Measurements from ENCODE around the gene FILIP1L. TPM values are rescaled to one million over a fixed set of nuclear protein-coding genes. Genes with fewer than 3 reads are reported as not detected.
A peak's percentile ranks its signal among the peaks of the same experiment; 100 is the strongest.

Gene FILIP1L
- total RNA-seq, 2 experiments from 2014 or later: 1.5 to 1.7 TPM

GRCh38 chr3:100106531-100107141 is 7.7 kb downstream of the FILIP1L start:
- Mint-ChIP-seq H3K36me3 (ENCODE audit: low read depth) (peaks cover 72% of the 10 kb centered on the region), H3K4me1 (ENCODE audit: low read depth) (peaks cover 80% of the 10 kb centered on the region), H3K9me3 (ENCODE audit: insufficient read depth) (peaks cover 3% of the 10 kb centered on the region), H3K4me3 (no peak overlapping the region), H3K27me3 (ENCODE audit: low read depth) (no peaks in the 10 kb centered on the region), H3K27ac (peak overlapping the region; percentile 85)
- CTCF ChIA-PET: interaction anchor here (0.6 to 4.0 kb wide), 7 partner anchors 17 to 275 kb away, joined by 3 to 16 read pairs (median 3); partner anchors contain the start of gene TBC1D23
- DNase-seq (no peak), ATAC-seq (no peak)
- POLR2A ChIA-PET: interaction anchor here (0.9 kb wide), 1 partner anchor 11 kb away, joined by 3 read pairs; no protein-coding TSS in a partner anchor

- Mint-ChIP-seq H3K9me3 (ENCODE audit: insufficient read depth) (peaks cover 3% of the 10 kb centered on the region), H3K36me3 (ENCODE audit: low read depth) (peaks cover 74% of the 10 kb centered on the region)
- POLR2A ChIA-PET: no interaction called here
Observed at GRCh38 chr3:100106094-100106493, 8.2 kb downstream of the FILIP1L start.

GRCh38 chr3:100105501-100105900 is 8.8 kb downstream of the FILIP1L start:
- H3K4me3 Mint-ChIP-seq: peak overlapping the region; percentile 35
- peaks cover 74% of the 10 kb centered on the region for H3K4me1 Mint-ChIP-seq (ENCODE audit: low read depth)
- ChIA-PET POLR2A (no interaction called here), CTCF (interaction anchor here (0.6 to 4.0 kb wide), 8 partner anchors 8 to 274 kb away, joined by 3 to 16 read pairs (median 6); no protein-coding TSS in a partner anchor)
- H3K36me3 Mint-ChIP-seq (ENCODE audit: low read depth): peaks cover 71% of the 10 kb centered on the region
- peaks cover 3% of the 10 kb centered on the region for H3K9me3 Mint-ChIP-seq (ENCODE audit: insufficient read depth)
- DNase-seq (no peak), ATAC-seq (peak; percentile 42)
- H3K27ac Mint-ChIP-seq: peak overlapping the region; percentile 85
- H3K27me3 Mint-ChIP-seq (ENCODE audit: low read depth): no peaks in the 10 kb centered on the region

More at GRCh38 chr3:100106094-100106493, 8.2 kb downstream of the FILIP1L start:
- Mint-ChIP-seq H3K4me1 (ENCODE audit: low read depth) (peaks cover 79% of the 10 kb centered on the region), H3K27me3 (ENCODE audit: low read depth) (no peaks in the 10 kb centered on the region), H3K4me3 (no peak overlapping the region), H3K27ac (peak overlapping the region; percentile 85)
- DNase-seq: no peak
- no peak for ATAC-seq
- CTCF ChIA-PET: interaction anchor here (0.6 to 4.0 kb wide), 8 partner anchors 8 to 274 kb away, joined by 3 to 16 read pairs (median 3); partner anchors contain the start of gene TBC1D23

GRCh38 chr3:100104817-100105413 is 9.4 kb downstream of the FILIP1L start:
- no peak for ATAC-seq
- peaks cover 70% of the 10 kb centered on the region for H3K4me1 Mint-ChIP-seq (ENCODE audit: low read depth)
- peaks cover 3% of the 10 kb centered on the region for H3K9me3 Mint-ChIP-seq (ENCODE audit: insufficient read depth)
- ChIA-PET POLR2A (no interaction called here), CTCF (interaction anchor here (0.9 to 4.0 kb wide), 13 partner anchors 8 to 273 kb away, joined by 3 to 16 read pairs (median 5); partner anchors contain the start of gene TBC1D23)
- no peaks in the 10 kb centered on the region for H3K27me3 Mint-ChIP-seq (ENCODE audit: low read depth)
- peak overlapping the region; percentile 85 for H3K27ac Mint-ChIP-seq
- no peak for DNase-seq
- no peak overlapping the region for H3K4me3 Mint-ChIP-seq
- H3K36me3 Mint-ChIP-seq (ENCODE audit: low read depth): peaks cover 65% of the 10 kb centered on the region

- Mint-ChIP-seq H3K4me3 (no peak overlapping the region), H3K36me3 (ENCODE audit: low read depth) (peaks cover 62% of the 10 kb centered on the region), H3K27ac (peak overlapping the region; percentile 18), H3K4me1 (ENCODE audit: low read depth) (peaks cover 65% of the 10 kb centered on the region), H3K9me3 (ENCODE audit: insufficient read depth) (peaks cover 3% of the 10 kb centered on the region), H3K27me3 (ENCODE audit: low read depth) (no peaks in the 10 kb centered on the region)
- ChIA-PET POLR2A (no interaction called here), CTCF (interaction anchor here (0.9 to 4.0 kb wide), 12 partner anchors 8 to 273 kb away, joined by 3 to 16 read pairs (median 5); partner anchors contain the start of gene TBC1D23)
- ATAC-seq (no peak), DNase-seq (no peak)
Observed at GRCh38 chr3:100104442-100104798, 9.9 kb downstream of the FILIP1L start.

GRCh38 chr3:100103558-100104441 is 10.5 kb downstream of the FILIP1L start:
- Mint-ChIP-seq H3K27ac (peak overlapping the region; percentile 31), H3K36me3 (ENCODE audit: low read depth) (peaks cover 57% of the 10 kb centered on the region), H3K4me3 (no peak overlapping the region), H3K27me3 (ENCODE audit: low read depth) (no peaks in the 10 kb centered on the region), H3K9me3 (ENCODE audit: insufficient read depth) (peaks cover 3% of the 10 kb centered on the region), H3K4me1 (ENCODE audit: low read depth) (peaks cover 59% of the 10 kb centered on the region)
- ChIA-PET POLR2A (no interaction called here), CTCF (interaction anchor here (0.9 to 4.0 kb wide), 11 partner anchors 9 to 272 kb away, joined by 3 to 16 read pairs (median 6); partner anchors contain the start of gene TBC1D23)
- no peak for DNase-seq
- no peak for ATAC-seq

GRCh38 chr3:100102757-100103156 is 11.5 kb downstream of the FILIP1L start:
- Mint-ChIP-seq H3K9me3 (ENCODE audit: insufficient read depth) (peaks cover 3% of the 10 kb centered on the region), H3K4me3 (no peak overlapping the region), H3K4me1 (ENCODE audit: low read depth) (peaks cover 54% of the 10 kb centered on the region), H3K27ac (peak overlapping the region; percentile 31), H3K27me3 (ENCODE audit: low read depth) (no peaks in the 10 kb centered on the region), H3K36me3 (ENCODE audit: low read depth) (peaks cover 50% of the 10 kb centered on the region)
- POLR2A ChIA-PET: no interaction called here
- DNase-seq (no peak), ATAC-seq (no peak)
- CTCF ChIA-PET: interaction anchor here (1.8 to 4.0 kb wide), 4 partner anchors 10 to 152 kb away, joined by 5 to 16 read pairs (median 13); no protein-coding TSS in a partner anchor

- no peak for ATAC-seq
- Mint-ChIP-seq H3K4me1 (ENCODE audit: low read depth) (peaks cover 54% of the 10 kb centered on the region), H3K27me3 (ENCODE audit: low read depth) (no peaks in the 10 kb centered on the region), H3K27ac (no peak overlapping the region), H3K9me3 (ENCODE audit: insufficient read depth) (peaks cover 3% of the 10 kb centered on the region), H3K4me3 (no peak overlapping the region), H3K36me3 (ENCODE audit: low read depth) (peaks cover 43% of the 10 kb centered on the region)
- ChIA-PET POLR2A (interaction anchor here (0.6 kb wide), 1 partner anchor 239 kb away, joined by 3 read pairs; no protein-coding TSS in a partner anchor), CTCF (interaction anchor here (0.8 to 1.5 kb wide), 2 partner anchors 10 to 15 kb away, joined by 3 to 7 read pairs; no protein-coding TSS in a partner anchor)
- DNase-seq: no peak
Observed at GRCh38 chr3:100100425-100100824, 13.9 kb downstream of the FILIP1L start.

- H3K27me3 Mint-ChIP-seq (ENCODE audit: low read depth): no peaks in the 10 kb centered on the region
- ChIA-PET POLR2A (interaction anchor here (0.8 kb wide), 1 partner anchor 161 kb away, joined by 5 read pairs; the partner anchor contains the start of gene TBC1D23), CTCF (interaction anchor here (1.9 kb wide), 1 partner anchor 9 kb away, joined by 8 read pairs; no protein-coding TSS in a partner anchor)
- peaks cover 50% of the 10 kb centered on the region for H3K4me1 Mint-ChIP-seq (ENCODE audit: low read depth)
- DNase-seq (no peak), ATAC-seq (no peak)
- H3K36me3 Mint-ChIP-seq (ENCODE audit: low read depth): peaks cover 37% of the 10 kb centered on the region
- no peak overlapping the region for H3K27ac Mint-ChIP-seq
- H3K9me3 Mint-ChIP-seq (ENCODE audit: insufficient read depth): peaks cover under 1% of the 10 kb centered on the region
- no peak overlapping the region for H3K4me3 Mint-ChIP-seq
Observed at GRCh38 chr3:100099621-100100020, 14.7 kb downstream of the FILIP1L start.

GRCh38 chr3:100098784-100099070 is 15.6 kb downstream of the FILIP1L start:
- Mint-ChIP-seq H3K27me3 (ENCODE audit: low read depth) (no peaks in the 10 kb centered on the region), H3K27ac (no peak overlapping the region), H3K36me3 (ENCODE audit: low read depth) (peaks cover 32% of the 10 kb centered on the region), H3K4me1 (ENCODE audit: low read depth) (peaks cover 46% of the 10 kb centered on the region), H3K4me3 (no peak overlapping the region), H3K9me3 (ENCODE audit: insufficient read depth) (peaks cover 4% of the 10 kb centered on the region)
- ATAC-seq (no peak), DNase-seq (no peak)
- POLR2A ChIA-PET: interaction anchor here (0.8 kb wide), 1 partner anchor 162 kb away, joined by 5 read pairs; the partner anchor contains the start of gene TBC1D23
- CTCF ChIA-PET: interaction anchor here (0.7 to 2.0 kb wide), 5 partner anchors 8 to 267 kb away, joined by 3 to 8 read pairs (median 5); no protein-coding TSS in a partner anchor
